ENCODE results near the gene PRKD1. TPM values are rescaled to one million over a fixed set of nuclear protein-coding genes. Genes with fewer than 3 reads are reported as not detected.
"Not testable (repeated sequence)": the region's sequence is repeated elsewhere in the genome, so short reads cannot be mapped to it uniquely, and the experiment has no call there.

The PRKD1 gene
- total RNA-seq, 1 donor from 2014 or later = 10.4 TPM

DNA sequence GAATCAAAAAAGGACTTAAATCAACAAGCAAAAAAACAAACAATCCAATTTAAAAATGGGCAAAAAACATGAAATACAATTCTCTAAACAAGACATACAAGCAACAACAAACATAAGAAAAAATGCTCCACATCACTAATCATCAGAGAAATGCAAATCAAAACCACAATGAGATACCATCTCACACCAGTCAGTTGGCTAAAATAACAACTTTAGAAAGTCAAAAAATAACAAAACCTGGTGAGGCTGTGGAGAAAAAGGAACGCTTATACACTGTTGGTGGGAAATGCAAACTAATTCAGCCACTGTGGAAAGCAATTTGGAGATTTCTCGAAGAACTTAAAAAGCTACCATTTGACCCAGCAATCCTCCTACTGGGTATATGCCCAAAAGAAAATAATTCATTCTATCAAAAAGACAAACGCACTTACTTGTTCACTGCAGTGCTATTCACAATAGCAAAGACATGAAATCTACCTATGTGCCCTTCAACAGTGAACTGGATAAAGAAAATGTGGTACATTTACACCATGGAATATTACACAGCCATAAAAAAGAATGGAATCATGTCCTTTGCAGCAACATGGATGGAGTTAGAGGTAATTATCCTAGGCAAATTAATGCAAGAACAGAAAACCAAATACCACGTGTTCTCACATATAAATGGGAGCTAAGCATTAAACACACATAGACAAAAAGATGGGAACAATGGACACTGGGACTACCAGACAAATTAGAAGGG, 26.9 kb downstream of the PRKD1 start:
- no peak for DNase-seq (ENCODE audit: low spot score)

DNA sequence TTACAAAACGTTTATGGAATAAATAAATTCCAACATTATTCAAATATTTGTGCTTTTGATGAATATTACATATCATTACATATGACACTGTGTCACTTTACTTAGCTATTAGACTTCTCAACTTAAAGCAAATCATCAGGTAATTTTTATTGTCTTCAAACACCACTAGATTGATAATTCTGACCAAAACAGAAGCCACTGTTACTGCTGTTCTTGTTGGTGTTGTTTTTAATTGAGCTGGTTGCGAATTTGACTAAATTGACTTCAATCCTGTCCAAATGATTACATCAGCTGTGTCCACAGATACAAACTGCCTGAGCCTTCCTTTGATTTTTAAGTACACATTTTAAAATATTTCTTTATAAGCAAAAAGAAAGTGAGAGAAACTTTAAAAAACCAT, 29.2 kb downstream of the PRKD1 start:
- DNase-seq (ENCODE audit: low spot score) = no peak

- DNase-seq (ENCODE audit: low spot score) = no peak
Measured at GRCh38 chr14:29897181-29897580, 30.5 kb downstream of the PRKD1 start.

DNA sequence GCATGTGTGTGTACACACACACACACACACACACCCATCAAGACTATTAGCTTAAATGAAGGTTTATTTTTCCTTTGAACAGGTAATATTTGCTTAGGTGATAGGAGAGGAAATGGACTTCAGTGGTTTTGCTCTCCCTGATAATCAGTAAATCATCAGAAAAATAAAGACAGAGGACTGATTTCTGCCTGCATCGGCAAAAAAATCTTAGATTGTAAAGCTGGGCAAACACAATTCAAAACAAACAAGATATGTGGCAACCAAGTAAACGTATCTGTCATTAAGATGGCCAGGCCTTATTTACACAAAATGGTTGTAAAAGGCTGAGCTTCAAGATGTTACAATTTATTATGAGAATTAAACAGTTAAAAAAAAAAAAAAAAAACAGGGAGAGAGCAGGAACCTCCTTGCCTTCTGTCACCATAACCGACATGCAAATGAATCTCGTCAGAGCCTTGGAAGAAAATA, 31.3 kb downstream of the PRKD1 start:
- no peak for DNase-seq (ENCODE audit: low spot score)

- DNase-seq (ENCODE audit: low spot score) = no peak
Measured at GRCh38 chr14:29895591-29896083, 32.0 kb downstream of the PRKD1 start.

DNA sequence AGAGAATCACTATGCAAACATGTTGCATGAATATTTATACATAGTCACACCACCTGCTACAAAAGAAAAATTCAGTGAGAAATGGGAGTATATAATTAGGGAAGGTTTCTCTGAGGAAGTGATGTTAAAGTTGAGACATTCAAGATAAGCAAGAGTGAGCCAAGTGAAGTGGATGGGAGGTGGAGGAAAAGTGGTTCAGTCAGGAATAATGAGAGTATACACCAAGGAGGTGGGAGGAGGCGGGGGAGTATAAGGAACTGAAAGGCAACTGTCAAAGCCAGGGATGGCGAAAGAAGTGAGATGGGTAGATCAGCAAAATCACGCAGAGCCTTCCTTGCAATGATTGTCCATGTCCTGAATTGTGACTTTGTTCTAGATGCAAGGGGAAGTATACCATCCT, 33.7 kb downstream of the PRKD1 start:
- DNase-seq (ENCODE audit: low spot score) = no peak

GRCh38 chr14:29892327-29892726, 35.3 kb downstream of the PRKD1 start:
- DNase-seq (ENCODE audit: low spot score) = no peak

DNA sequence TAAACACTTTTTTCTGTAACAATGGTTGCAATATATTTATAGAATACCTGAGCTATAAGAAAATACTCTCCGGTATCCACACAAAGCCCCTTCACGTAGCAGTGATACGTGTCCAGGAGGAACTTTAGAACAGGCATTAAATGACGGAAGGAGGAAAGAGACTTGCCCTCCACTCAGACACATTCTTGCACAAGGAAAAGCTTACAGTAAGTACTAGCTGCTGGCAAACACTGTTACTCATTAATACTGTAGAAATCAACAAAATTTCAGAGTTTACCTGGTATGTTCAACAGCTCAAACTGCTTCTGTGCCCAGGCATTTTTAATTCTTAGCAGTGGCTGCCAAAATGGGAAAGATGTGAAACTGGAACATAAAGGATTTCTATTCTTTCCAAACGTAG, 41.7 kb downstream of the PRKD1 start:
- no peak for DNase-seq (ENCODE audit: low spot score)

- DNase-seq (ENCODE audit: low spot score) = no peak
Measured at GRCh38 chr14:29868000-29868399, 59.6 kb downstream of the PRKD1 start.

DNA sequence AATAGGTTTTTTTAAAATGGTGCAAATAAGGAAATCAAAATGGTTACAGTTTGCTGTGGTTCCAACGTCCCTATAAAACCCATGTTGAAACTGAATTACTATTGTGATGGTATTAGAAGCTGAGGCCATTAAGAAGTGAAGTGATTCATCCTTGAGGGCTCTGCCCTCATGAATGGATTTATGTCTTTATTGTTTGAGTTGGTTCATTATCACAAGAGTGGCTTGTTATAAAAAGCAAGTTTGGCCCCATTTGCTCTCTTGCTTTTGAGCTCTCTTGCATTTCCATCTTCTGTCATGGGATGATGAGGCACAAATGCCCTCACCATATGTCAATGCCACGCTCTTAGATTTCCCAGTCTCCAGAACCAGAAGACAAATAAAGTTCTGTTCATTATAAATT, 62.3 kb downstream of the PRKD1 start:
- DNase-seq (ENCODE audit: low spot score) = no peak

DNA sequence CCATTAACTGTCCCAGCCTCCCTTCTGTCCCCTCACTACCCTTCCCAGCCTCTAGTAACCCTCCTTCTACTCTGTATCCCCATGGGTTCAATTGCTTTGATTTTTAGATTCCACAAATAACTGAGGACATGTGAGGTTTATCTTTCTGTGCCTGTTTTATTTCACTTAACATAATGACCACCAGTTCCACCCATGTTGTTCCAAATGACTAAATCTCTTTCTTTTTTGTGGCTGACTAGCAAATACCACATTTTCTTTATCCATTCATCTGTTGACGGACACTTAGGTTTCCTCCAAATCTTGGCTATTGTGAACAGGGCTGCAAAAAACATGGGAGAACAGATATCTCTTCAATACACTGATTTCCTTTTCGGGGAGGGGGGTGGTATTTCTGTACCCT, 65.7 kb downstream of the PRKD1 start:
- DNase-seq (ENCODE audit: low spot score) = no peak

- DNase-seq (ENCODE audit: low spot score) = no peak
Measured at GRCh38 chr14:29858299-29858698, 69.3 kb downstream of the PRKD1 start.

DNA sequence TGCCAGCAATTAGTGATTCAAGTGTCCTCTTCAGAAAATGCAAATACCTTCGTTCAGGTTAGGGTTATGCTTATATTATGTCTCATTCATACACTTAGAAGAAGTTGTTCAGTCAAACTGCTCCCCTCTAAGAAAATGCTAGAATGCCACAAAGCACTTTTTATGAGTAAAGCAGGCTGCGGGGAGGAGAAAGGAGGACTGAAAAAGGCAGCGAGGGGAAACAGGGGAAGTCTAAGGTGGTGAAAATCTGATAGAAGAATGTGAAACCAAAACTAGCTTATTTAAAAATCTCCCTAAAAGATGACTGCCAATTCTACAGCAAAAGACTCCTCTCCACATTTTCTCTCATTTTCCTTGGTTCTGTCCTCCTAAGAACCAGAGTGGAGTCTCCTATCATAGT, 70.1 kb downstream of the PRKD1 start:
- no peak for DNase-seq (ENCODE audit: low spot score)

- DNase-seq (ENCODE audit: low spot score) = no peak
Measured at GRCh38 chr14:29856516-29856915, 71.1 kb downstream of the PRKD1 start.

DNA sequence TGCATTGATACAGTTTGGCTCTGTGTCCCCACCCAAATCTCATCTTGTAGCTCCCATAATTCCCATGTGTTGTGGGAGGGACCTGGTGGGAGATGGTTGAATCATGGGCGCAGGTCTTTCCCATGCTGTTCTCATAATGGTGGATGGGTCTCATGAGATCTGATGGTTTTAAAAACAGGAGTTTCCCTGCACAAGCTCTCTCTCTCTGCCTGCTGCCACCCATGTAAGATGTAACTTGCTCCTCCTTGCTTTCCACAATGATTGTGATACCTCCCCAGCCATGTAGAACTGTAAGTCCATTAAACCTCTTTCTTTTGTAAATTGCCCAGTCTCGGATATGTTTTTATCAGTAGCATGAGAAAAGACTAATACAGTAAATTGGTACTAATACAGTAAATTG, 74.0 kb downstream of the PRKD1 start:
- DNase-seq (ENCODE audit: low spot score) = not testable (repeated sequence)

GRCh38 chr14:29853272-29853671, 74.4 kb downstream of the PRKD1 start:
- no peak for DNase-seq (ENCODE audit: low spot score)

GRCh38 chr14:29851397-29851796, 76.2 kb downstream of the PRKD1 start:
- no peak for DNase-seq (ENCODE audit: low spot score)

DNA sequence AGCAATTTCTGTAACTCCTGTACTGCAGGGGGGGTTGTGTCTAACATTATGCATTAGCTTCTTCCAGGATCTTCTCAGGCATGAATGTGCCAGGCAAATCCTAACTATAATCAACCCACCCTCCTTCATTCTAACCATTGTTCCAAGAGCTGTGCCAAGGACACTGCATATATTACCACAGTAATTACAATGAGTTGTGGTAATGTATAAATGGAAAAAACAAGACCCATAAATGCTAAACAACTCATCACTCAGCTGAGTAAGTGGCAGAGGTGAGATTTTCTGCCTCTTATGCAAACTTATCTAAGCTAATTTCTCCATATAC, 80.6 kb downstream of the PRKD1 start:
- DNase-seq (ENCODE audit: low spot score) = no peak

GRCh38 chr14:29846339-29847055, 81.2 kb downstream of the PRKD1 start:
- no peak for DNase-seq (ENCODE audit: low spot score)

GRCh38 chr14:29843981-29844380, 83.7 kb downstream of the PRKD1 start:
- no peak for DNase-seq (ENCODE audit: low spot score)

- no peak for DNase-seq (ENCODE audit: low spot score)
Measured at GRCh38 chr14:29842228-29842627, 85.4 kb downstream of the PRKD1 start.

DNA sequence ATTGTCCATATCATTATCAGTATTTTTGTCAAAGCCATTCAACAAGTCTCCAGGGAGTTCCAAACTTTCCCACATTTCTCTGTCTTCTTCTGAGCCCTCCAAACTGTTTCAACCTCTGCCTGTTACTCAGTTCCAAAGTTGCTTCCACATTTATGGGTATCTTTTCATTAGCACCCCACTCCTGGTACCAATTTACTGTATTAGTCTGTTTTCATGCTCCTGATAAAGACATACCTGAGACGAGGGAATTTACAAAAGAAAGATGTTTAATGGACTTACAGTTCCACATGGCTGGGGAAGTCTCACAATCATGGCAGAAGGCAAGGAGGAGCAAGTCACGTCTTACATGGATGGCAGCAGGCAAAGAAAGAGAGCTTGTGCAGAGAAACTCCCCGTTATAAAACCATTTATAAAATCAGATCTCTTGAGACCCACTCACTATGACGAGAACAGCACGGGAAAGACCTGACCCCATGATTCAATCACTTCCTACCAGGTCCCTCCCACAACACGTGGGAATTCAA, 87.2 kb downstream of the PRKD1 start:
- DNase-seq (ENCODE audit: low spot score) = not testable (repeated sequence)

DNA sequence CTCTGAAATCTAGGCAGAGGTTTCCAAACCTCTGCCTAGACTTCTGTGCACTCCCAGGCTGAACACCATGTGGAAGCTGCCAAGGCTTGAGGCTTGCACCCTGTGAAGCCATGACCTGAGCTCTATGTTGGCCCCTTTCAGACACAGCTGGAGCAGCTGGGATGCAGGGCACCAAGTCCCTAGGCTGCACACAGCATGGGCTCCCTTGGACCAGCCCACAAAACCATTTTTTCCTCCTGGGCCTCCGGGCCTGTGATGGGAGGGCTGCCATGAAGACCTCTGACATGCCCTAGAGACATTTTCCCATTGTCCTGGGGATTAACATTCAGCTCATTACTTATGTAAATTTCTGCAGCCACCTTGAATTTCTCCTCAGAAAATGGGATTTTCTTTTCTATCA, 88.0 kb downstream of the PRKD1 start:
- DNase-seq (ENCODE audit: low spot score) = not testable (repeated sequence)
